HG02870 (cell line): Measurements from ENCODE around the gene CPED1.
"Not testable (repeated sequence)": the region's sequence is repeated elsewhere in the genome, so short reads cannot be mapped to it uniquely, and the experiment has no call there.

Experiments
- ATAC-seq: cut with Tn5 transposase; IDR thresholded peaks from one replicate; pipeline ENCODE4 v1.9.1; 2021; ENCODE audit warnings: mild to moderate bottlenecking, moderate library complexity; ENCODE audit not compliant: unreplicated experiment

Gene CPED1

GRCh38 chr7:121212036-121212435, 223.5 kb downstream of the CPED1 start:
- no peak for ATAC-seq

- no peak for ATAC-seq
Measured at GRCh38 chr7:121214657-121215056, 226.1 kb downstream of the CPED1 start.

- no peak for ATAC-seq
Measured at GRCh38 chr7:121219026-121219425, 230.5 kb downstream of the CPED1 start.

GRCh38 chr7:121221108-121221507, 232.6 kb downstream of the CPED1 start:
- ATAC-seq: not testable (repeated sequence)

- ATAC-seq: no peak
Measured at GRCh38 chr7:121228779-121229178, 240.3 kb downstream of the CPED1 start.

- no peak for ATAC-seq
Measured at GRCh38 chr7:121235201-121235600, 246.7 kb downstream of the CPED1 start.

GRCh38 chr7:121237601-121238000, 249.1 kb downstream of the CPED1 start:
- ATAC-seq: no peak

GRCh38 chr7:121244120-121244870, 255.8 kb downstream of the CPED1 start:
- ATAC-seq: no peak

GRCh38 chr7:121251367-121251766, 262.9 kb downstream of the CPED1 start:
- ATAC-seq: not testable (repeated sequence)

- not testable (repeated sequence) for ATAC-seq
Measured at GRCh38 chr7:121252523-121253235, 264.2 kb downstream of the CPED1 start.

GRCh38 chr7:121259826-121260225, 271.3 kb downstream of the CPED1 start:
- no peak for ATAC-seq

- no peak for ATAC-seq
Measured at GRCh38 chr7:121261207-121261884, 272.8 kb downstream of the CPED1 start.

GRCh38 chr7:121262221-121262620, 273.7 kb downstream of the CPED1 start:
- ATAC-seq: no peak

- no peak for ATAC-seq
Measured at GRCh38 chr7:121262969-121263368, 274.5 kb downstream of the CPED1 start.

GRCh38 chr7:121266307-121266894, 277.9 kb downstream of the CPED1 start:
- ATAC-seq: no peak

GRCh38 chr7:121267612-121268011, 279.1 kb downstream of the CPED1 start:
- no peak for ATAC-seq

- ATAC-seq: no peak
Measured at GRCh38 chr7:121269798-121270197, 281.3 kb downstream of the CPED1 start.

- no peak for ATAC-seq
Measured at GRCh38 chr7:121271098-121271497, 282.6 kb downstream of the CPED1 start.

- peak; percentile 69 for ATAC-seq
Measured at GRCh38 chr7:121271916-121272315, 283.4 kb downstream of the CPED1 start.

GRCh38 chr7:121272676-121273075, 284.2 kb downstream of the CPED1 start:
- no peak for ATAC-seq

GRCh38 chr7:121273467-121274167, 285.1 kb downstream of the CPED1 start:
- ATAC-seq: peak; percentile 18
